Stimulated activated CD4-positive, alpha-beta T cell treated with anti-CD3 and anti-CD28 coated beads, TNF-alpha, amount 100 ng/mL, for 1 hour (primary cell): ENCODE measurements around the gene GPR31.
"Not testable (repeated sequence)": the region's sequence is repeated elsewhere in the genome, so short reads cannot be mapped to it uniquely, and the experiment has no call there.

ENCODE experiments used
- DNase-seq, 3 donors: peaks; one replicate each; pipeline ENCODE4 v3.0.0-alpha.2; 2020; ENCODE audit warnings: low read depth in 3 of 3, low spot score in 1 of 3

Gene GPR31

DNA sequence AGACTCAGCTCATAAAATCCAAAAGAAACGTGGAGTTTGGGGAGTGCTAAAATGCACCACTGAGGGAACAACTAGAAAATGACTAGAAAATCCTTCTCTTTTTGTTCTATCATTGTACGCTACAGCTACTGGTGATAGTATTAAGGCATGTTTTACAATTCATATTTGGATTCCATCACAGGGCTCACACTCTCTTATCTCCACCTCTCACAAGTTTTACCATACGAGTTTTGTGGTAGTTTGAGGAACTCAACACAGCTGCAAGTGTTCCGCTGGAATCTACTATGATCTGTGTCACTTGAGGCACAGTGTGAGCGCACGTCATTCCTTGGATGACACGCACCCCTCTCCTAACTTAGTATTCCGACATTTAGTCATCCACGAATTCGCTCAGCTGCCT lies 9.9 kb upstream of the GPR31 start:
- not testable (repeated sequence) for DNase-seq

DNA sequence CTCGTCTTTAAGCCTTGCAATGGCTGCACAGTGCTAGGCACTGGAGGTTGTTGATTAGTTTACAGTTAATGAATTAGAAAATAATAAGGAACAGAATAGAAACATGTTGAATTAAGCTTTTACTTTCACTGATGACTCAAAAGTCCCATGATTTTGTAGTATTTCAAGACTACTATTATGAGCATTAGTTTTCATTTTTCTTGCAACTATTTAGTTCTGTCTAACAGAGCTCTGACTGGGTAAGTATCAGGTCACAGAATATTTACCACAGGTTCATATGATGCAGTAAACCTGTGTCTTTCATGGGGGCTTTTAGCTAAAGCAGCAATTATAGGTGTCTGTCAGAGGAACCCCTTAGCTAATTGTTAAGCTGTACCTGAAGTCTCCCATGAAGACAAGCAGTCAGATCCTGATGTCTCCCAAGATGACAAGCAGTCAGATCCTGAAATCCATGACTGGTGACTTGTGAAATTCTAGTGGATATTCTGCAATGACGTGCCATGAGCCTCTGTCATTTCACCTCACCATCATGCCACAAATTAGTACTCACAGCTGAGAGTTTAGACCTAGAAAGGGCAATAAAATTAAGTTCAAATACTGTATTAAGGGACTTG lies 8.2 kb upstream of the GPR31 start:
- no peak for DNase-seq

DNA sequence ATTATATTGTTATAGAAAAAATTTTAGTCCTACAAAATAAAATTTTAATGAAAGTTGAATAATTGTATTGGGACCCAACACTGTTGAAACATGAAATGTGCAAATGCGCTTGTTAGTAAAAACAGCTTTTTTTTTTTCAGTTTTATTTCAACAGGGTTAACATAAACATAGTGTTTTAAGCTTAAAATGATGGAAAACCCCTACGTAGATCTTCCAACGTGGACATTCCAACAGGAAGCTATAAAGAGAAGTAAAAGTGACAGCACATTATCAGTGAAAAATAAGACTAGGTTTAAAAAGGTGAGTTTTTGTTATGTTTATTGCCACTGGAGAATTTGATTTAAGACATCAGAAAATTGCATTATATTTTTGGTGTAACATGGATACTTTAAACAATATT lies 6.5 kb upstream of the GPR31 start:
- no peak for DNase-seq

DNA sequence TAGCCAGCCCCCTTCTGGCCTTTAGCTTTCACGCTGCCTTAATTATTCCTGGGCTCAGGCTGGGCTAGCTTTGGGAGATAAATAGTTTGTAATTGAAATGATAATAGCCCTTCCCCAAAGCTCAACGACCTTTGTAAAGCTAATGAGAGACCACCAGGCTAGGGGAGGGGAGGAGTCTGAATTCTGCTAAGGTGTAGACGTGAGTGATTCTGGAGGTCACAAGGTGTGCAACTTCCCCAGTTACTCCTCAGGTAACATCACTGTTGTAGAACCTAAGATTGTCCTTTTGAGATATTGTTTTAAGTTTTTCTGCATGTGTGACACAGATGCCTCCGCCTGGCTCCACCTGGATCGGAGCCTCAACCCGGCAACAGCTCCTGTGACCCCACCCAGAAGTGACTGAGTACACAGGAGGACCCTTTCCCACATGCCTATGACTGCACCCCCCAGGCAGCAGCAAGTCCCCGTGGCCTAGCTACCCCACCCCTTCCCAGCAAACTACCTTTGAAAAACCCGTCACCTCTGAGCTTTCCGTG lies 5.8 kb upstream of the GPR31 start:
- no peak for DNase-seq

DNA sequence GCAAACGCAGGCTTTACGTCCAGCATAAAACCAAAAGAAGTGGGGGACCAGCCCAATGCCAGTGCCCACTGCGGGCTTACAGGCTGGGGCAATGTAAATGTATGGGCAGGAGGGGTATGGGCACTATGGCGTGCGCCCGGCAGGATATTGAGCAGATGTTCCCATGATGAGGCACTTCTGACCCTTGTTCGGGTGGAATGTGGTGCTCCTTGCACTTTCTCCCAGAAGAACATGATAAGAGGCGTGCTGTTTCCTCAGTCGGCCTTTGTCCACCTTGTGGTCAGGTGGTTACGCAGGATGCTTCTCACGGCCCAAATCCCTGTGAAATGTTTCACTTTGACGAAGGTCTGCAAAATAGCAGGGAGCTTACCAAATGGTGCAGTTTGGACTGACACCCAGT lies 4.8 kb upstream of the GPR31 start:
- DNase-seq: no peak

DNA sequence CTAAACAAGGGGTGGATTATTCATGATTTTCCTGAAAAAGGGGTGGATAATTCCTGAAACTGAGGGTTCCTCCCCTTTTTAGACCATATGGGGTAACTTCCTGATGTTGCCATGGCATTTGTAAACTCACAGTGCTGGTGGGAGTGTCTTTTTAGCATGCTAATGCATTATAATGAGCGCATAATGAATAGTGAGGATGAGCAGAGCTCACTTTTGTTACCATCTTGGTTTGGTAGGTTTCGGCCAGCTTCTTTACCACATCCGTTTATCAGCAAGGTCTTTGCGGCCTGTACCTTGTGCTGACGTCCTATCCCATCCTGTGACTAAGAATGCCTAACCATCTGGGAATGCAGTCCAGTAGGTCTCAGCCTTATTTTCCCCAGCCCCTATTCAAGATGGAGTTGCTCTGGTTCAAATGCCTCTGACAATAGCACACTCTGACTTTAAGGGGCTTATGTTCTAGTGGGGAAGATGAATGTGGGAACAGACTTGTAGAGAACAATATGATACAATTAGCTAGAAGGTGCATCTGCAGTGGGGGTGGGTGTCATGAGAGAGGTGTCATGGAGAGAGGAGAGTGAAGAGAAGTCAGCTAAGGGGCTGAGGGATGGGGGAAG lies 4.2 kb upstream of the GPR31 start:
- DNase-seq: no peak

DNA sequence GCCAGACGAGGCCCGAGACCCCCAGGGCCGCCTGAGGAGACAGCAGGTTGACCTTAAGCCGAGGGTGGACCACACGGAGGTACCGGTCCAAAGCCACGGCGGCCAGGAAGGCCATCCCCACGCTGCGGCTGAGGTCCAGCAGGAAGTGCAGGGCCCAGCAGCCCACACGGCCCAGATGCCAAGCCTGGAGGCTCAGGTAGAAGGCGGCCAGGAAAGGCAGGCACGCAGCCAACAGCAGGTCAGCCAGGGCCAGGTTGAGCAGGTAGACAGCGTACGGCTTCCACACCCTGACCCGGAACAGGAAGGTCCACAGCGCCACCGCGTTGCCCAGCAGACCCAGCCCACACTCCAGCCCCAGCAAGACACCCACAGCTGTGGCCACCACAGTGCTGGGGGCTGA lies 366 bp downstream of the GPR31 start:
- DNase-seq: no peak

DNA sequence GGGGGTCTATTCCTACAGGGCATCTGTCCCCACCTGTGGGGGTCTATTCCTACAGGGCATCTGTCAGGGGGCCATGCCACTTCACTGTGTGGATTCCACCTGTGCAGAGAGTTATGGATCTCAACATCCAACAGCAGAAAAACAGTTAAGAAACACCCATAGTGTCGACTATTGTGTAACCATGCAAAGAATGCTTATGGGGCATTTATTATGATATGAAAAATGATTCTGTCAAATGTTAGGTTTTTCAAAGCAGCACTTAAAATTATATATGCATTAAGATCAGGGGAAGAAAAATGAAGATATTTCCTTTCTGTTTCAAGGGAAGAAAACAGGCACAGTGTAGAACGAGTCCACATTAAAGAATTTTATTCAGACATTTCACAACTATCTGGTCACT lies 2.9 kb downstream of the GPR31 start:
- no peak for DNase-seq

DNA sequence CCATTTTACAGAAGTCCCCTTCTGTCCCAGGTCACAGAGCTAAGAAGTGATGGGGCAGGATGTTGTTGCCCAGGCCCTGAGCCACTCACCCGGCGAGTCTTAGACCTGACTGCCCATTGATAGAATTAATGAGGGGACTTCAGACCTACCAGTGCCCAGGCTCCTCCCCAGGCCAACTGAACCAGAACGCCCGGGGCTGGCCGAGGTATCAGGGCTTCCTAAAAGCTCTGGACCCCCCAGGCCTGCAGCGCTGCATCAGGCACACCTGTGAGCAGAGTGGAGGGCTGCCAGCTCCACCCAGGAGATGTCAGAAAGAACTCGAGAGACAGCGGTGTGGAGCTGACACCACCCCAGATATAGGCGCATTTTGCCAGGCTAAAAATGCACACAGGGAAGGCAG lies 3.5 kb downstream of the GPR31 start:
- DNase-seq: no peak

DNA sequence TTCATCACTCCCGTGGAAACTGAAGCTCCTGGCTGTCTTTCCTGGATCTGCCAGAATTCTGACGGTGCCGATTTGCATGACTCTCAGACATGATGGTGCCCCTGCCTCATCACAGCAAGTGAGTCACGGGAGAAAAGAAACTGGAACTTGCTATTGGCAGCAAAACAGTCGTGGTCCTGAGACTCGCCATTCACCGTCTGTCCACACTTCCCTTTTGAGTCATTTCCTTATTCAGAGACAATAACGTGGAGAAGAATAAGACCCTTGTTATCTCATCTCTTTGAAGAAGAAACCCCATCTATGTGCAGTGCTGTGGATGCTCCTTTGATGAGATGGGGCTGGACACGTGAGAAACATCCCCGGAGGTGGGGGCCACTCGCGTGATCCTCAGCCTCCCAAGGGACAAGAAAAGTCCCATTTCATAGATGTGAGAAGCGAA lies 4.2 kb downstream of the GPR31 start:
- no peak for DNase-seq

DNA sequence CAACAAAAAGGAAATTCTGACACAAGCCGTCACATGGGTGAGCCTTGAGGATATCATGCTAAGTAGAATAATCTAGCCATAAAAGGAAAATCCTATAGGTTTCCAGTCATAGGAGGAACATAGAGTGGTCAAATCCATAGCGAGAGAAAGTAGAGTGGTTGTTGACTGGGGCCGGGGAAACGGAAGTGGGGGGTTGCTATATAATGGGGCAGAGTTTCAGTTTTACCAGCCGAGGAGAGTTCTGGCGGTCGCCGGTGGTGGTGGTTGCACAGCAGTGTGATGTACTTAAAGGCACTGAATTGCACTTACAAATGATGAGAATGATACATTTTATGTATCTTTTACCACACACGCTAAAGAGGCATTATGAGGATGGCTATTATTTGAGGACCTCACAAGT lies 4.9 kb downstream of the GPR31 start:
- DNase-seq: no peak

DNA sequence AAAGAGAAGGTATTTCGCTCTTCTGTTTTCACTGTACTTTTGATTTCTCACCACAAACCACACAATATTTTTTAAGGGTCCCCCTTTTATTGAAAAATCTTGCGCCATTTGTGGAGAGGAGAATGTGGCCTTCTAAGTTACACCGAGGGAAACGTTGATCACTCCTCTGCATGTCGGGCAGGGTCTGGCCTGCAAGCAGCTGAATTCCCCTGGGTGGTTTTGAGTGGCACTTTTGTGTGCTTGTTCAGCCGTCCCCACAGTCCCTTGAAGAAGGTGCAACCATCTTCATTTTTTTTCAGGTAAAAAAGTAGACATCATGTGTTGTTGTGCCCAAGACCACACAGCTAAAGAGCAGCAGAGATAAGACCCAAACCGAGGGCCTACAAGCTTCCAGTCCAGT lies 6.1 kb downstream of the GPR31 start:
- no peak for DNase-seq

DNA sequence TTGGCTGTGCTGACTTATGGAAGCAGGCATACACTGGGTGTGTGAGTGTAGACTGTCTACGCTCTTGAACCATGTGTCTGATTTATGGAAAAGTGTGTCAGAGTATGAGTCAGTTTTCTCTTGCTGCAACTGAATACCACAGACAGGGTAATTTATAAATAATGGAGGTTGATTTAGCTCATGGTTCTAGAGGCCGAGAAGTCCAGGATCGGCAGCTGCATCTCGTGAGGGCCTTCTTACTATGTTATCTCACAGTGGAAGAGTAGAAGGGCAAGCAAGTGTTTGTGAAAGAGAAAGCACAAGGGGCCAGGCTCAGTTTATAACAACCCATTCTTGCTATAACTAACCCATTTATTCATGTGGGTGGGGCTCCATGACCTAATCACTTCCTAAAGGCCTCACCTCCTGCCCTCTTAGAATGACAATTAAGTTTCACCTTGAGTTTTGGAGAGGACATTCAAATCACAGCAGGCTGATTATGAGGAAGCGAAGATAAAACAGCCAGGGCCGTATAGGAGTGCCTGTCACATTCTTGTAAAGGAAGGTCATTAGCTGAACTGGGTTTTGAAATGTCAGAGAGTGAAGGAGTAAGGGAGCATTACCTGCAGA lies 6.7 kb downstream of the GPR31 start:
- DNase-seq: no peak

DNA sequence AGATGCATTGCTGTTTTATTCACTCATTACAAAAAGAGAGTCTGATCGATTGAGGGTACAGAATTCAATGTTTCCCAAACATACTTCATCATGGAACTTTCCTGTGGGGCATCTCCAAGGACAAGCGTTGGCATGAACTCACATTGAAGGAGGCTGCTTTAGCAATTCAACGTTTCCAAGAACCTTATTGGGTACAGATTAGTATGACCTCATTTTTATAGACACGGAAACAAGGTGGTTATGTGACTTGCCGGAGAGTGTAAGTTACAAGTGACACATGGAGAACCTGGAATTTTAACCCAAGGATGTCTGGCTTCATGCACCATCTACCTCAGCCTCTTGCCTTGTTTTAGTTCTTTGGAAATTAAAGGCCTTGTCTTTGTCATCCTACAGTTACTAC lies 8.8 kb downstream of the GPR31 start:
- DNase-seq: no peak

DNA sequence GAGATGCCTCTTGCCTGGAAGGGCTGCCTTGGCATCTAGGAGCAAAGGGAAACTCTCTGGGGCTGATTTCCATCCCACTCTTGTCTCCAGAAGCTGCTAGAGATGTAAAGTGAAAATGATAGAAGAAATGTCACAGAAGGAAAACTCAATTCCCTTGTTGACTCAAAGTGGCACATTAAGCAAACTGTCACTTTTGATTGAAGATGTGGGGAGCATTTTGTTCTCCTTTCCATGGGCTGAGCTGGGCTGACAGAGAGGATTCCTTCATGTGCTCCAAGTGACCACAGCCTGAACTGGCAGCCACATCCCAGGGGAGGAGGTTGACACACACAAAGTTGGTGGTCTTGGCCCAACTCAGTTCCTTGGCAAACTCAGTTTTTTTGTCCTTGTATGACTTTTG lies 9.8 kb downstream of the GPR31 start:
- no peak for DNase-seq

DNA sequence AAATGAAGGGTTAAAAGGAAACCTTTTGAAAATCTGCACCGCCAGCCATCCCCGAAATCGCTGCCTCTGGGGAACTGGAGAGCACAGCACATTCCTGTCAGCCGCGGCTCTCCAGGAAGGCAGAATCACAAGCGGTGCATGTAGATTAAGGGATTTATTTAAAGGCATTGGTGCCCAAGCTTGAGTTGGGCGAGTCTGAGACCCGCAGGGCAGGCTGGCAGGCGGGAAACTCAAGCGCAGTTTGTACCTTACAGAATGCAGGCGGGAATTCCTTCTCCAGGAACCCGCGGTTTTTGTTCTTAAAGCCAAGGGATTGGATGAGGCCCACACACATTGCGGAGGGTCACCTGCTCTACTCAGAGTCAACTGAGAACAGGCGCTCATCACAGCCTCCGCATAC lies 10.8 kb downstream of the GPR31 start:
- no peak for DNase-seq

DNA sequence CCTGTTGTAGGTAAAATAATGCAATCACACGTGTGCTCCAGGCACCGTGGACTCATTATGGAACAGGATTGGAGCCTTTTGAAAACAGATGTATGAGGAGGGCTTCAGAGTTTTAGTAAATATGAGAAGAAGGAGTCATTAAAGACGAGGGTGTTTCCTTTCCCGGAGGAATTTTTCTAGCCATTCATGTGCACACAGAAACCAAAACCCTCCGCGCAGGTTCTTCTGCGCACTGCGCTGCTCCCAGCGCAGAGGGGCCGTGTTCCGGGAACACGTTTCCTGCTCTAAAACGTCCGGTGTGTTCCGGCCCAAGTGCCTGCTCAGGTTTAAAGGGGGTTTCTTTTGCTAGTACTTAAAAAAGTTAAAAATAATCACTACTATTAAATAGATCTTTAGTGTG lies 11.6 kb downstream of the GPR31 start:
- DNase-seq: no peak

DNA sequence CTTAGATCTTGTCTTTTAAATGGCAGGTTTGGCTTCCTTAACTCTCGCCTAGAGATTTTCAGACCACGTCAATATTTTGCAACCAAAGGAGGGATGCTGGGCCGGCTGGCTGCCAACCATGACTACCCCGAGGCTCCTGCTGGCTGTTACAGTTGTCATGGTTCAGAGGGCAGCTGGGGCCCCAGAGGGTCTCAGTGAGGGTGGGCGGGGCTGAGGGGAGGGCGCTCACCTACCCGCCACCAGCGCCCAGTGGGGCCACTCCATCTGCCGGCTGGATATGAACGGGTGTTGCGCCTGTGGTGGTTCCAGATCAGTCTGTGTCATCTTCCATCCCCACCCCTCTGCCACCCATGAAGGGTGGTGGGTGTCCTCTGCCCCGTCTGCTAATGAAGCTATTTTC lies 12.3 kb downstream of the GPR31 start:
- no peak for DNase-seq

DNA sequence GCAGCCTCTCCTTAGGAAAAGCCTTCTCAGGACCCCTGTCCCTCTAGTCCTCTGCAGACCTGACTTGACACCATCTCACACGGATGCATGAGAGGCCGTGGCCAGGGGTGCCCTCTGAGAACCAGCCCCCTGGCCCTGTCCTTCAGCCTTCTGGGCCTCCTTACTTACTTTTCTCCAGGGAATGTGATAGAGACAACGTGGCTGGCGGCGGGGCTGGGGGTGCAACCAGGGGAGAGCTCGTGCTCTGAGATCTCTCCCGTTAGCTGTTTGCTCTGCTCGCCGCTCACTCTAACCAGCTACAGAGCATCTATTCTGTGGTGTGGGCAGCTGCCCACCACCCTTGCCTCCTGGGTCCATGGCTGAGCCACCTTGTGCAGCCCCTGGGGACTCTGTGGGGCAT lies 14.7 kb downstream of the GPR31 start:
- no peak for DNase-seq

DNA sequence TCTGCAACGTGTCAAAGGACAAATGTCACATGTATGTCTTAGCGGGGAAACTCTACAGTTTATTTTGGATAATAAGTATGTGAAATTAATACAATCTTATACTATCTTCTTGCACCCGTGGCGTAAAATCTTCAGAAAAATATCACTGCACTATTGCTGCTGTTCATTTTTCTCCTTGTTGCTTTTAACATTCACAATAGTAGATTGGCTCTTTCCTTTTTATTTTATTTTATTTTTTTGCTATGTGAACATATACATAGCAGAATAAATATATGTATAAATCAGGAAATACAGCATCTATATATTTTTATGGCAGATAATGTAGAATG lies 15.4 kb downstream of the GPR31 start:
- no peak for DNase-seq

DNA sequence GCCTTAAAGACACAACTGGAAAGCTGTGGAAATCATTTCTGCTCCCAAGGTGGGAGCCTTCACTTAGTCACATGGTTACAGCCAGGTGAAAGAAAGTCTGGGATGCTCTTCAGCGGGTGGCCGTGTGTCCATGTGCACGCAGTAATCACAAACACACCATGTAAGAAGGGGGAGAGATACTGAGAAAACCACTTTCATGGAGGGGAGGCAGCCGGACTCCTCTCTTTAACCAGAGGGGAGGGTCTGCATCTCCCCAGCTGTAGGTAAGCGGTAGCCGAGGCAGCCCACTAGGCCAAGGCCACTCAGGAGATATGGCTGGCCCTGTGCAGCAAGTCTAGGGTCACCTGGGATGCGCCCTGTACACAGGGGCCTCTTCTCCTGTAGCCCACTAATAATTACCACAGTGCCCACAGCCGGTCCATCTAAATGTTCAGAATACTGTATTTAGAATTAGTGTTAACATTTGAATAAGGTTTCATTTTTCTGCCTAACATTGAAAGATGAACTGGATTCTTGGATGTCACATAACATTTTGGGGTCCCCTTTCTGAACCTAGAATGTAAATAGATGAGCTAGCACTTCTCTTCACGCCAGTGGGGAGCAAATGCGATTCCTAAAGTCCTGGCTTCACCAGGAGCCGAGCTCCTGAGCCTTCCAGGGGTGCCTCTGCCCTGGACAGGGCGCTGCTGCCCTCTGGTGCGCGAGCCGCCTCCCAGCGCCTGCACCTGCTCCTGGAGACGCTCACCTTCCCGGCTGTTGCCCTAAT lies 15.9 kb downstream of the GPR31 start:
- DNase-seq: peak in 2 of 3 donors; percentile 27 to 35
